HG03457 (cell line): ENCODE results near the gene EPB42.
"Not testable (repeated sequence)": the region's sequence is repeated elsewhere in the genome, so short reads cannot be mapped to it uniquely, and the experiment has no call there.

Experiments used
- ATAC-seq: cut with Tn5 transposase; IDR thresholded peaks from one replicate; pipeline ENCODE4 v1.9.1; 2021; ENCODE audit warnings: moderate number of reproducible peaks; ENCODE audit not compliant: unreplicated experiment

EPB42 gene

DNA sequence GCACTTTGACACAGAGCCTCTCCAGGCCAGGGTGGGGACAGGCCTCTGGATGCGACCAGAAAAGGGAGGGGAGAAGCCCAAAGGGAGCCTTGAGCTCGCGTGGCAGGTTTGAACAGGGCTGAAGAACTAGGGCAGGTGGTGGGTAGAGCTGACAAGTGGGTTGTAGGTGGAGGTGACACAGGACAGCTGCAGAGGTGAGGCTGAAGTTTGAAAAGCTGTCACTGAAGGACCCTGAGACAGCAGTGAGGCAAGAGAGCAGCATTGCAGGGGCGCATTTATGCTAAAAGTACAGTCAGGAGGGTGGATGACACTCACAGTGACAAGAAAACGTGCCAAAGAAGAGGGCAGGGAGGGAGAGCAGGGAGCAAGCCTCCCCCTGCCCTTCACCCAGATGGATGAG lies 21.8 kb upstream of the EPB42 start:
- no peak for ATAC-seq

DNA sequence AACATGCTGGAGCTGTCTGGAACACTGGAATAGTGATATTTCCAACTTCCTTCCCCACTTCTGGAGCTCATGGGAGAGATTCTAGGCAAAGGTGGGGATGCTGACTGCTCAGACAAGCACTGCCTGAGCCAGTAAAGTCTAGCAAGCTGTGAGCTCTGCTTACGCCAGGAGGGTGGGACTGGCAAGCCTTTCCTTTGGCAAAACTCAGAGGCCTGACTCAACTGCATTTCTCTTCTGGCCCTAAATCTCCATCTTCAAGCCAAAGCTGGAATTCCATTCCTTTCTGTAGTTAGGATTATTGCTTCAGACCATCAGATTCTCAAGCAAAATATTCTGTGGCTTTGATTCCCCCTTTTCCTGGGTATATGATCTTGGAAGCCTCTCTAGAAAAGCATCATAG lies 20.3 kb upstream of the EPB42 start:
- ATAC-seq = no peak

DNA sequence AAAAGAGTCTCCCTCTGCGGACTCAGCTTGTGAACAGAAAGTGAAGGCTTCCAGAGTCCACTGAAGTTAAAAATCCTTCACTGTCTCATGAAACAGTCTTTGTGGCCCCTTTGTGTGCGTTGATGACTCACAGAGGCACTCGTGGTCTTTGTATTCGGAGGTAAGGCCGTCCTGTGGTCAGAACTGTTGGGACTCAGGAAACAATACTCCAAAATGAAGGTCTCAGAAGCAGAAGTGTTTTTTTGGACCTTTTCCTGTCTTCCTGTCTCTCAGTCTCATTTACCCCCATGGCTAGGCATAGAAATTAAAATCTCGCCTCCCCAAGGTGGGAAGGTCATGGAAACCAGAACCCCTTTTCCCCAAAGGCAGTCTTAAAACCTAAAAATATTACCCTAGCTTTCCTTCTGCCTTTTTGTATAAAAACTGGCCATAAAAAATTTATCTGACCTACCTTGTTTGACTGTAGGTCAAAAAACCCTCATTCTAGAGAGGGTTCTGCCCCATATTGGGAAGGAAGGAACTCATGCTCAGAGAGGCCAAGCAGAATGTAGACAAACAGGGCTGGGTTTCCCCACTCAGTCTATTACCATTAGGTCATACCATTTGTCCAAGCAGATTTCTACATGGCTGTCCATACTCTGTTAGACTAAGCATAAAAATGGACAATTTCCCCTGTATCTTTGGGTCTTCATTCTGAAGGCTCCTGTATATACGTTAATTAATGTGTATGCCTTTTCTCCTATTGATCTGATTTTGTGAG lies 19.1 kb upstream of the EPB42 start:
- ATAC-seq = no peak

DNA sequence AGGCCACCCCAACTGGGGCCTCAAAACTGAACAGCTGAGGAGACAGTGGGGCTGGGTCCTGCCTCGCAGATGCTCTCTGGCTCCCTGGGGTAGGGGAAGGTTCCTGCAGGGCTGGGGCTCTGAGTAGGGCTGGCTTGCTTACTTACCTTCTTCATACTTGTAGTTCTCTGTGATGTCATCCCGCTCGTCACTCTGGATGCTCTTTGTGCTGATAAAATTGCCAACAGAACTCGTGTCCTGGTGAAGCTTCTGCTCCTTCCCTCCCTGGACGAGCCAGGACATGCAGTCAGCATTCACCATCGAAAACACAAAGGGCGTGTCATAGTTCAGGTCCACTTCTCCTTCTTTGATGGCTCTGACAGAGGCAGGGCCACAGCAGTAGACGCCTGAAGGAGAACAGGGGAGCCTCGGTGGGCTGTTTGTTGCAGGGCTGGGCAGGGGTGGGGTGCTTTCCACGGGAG lies 17.9 kb upstream of the EPB42 start:
- ATAC-seq = no peak

DNA sequence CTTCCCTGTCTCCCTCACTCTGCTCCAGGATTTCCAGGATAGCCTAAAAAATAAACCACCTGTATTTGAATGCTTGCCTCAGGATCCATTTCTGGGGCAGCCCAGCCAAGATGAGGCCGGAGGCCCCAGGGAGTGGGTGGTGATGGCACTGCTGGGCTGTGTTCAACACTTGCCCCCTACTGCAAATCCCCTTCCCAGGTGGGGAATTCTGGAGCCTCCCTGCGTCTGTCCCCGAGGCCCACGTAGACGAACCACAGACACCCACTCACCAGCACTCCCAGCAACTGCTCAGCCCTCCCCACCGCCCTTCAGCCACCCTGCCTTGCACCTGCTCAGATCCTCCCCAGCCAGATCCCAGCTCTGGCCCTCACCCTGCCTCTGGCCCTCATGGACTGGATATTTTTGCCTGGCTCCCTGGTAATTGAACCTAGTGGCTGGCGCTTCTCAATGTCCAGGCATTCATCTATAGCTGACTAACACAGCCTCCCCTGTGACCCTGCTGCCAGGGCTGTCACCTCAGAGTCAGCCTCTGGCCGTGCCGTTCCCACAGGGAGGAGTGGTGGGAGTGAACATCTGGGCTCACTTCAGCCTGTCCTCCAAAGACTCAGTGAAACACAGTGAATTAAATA lies 17.1 kb upstream of the EPB42 start:
- ATAC-seq = no peak

DNA sequence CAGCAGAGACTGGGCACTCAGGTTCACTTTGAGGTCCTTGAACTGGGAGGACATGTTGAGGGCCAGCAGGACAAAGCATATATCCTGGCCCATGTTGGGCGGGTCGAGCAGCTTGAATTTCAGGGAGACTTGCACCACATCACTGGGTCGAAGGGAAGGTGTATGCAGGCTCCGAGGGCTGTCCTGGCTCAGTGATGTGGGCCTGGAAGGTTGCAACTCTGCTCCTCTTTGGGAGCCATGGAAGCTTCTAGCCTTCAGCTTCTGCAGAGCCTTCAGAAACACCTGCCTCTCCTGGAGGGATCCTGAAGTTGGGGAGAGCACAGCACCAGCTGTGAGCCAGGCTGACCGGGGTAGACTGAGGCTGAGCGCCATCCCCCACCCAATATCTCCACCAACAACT lies 14.7 kb upstream of the EPB42 start:
- no peak for ATAC-seq

DNA sequence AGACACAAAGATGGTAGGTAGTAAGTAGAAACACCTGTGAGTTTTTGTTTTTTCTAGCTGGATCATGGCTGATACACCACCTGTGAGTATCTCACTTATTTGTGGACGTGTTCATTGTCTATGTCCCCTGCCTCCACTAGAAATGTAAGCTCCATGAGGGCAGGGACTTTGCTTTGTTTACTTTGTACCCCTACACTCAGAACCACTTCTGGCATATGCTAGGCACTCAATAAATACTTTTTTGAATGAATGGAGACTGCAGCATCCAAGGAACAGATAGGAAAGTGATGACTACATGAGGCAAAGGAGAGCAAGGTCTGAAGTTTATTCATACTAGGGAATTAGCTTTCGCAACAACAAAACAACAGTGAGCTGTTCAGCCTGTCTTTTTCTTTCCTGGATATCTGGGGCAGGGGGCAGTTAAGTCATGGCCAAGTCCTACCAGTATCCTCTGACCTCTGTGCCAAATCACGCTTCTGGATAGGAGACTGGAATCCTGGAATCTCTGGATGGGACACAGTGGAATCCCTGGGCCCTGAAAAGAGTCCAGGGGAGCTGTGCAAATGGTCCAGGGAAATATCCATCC lies 11.6 kb upstream of the EPB42 start:
- ATAC-seq = no peak

DNA sequence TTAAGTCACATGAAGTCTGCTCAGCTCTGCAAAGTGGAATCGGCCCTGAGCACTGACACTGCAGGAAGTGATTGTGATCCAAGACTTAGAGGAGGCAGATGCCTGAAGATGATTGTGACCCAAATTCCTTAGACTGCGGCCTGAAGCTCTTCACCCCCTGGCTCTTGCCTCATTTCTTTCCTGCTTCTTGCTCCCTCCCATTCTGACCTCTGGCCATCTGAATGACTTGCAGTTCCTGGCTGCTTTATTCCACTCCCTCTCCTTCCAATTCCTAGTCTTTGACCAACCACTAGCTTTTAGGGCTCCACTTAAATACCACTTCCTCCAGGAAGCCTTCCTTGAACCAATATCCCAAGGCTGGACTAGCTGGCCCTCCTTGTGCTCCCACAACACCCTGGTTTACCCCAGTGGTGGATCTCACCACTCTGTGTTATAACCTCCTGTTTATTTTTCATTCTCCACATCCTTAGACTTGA lies 9.9 kb upstream of the EPB42 start:
- no peak for ATAC-seq

DNA sequence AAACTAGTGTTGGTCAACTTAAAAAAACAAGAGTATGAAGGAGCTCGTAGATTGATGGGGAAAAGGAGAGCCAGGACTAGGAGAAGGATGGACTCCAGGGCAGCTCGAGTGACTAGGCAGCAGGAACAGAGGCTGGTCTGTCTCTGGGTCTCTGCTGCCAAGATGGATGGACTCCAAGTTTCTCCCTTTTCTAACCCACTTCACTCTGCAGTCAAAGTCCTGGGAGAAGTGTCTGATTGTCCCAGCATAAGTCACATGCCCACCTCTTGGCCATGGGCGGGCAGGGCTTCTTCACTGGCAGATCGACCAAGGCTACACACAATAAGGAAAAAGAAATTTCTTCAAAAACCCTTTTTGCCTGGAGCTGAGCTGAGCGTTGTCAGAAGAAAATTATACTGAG lies 9.2 kb upstream of the EPB42 start:
- ATAC-seq = no peak

DNA sequence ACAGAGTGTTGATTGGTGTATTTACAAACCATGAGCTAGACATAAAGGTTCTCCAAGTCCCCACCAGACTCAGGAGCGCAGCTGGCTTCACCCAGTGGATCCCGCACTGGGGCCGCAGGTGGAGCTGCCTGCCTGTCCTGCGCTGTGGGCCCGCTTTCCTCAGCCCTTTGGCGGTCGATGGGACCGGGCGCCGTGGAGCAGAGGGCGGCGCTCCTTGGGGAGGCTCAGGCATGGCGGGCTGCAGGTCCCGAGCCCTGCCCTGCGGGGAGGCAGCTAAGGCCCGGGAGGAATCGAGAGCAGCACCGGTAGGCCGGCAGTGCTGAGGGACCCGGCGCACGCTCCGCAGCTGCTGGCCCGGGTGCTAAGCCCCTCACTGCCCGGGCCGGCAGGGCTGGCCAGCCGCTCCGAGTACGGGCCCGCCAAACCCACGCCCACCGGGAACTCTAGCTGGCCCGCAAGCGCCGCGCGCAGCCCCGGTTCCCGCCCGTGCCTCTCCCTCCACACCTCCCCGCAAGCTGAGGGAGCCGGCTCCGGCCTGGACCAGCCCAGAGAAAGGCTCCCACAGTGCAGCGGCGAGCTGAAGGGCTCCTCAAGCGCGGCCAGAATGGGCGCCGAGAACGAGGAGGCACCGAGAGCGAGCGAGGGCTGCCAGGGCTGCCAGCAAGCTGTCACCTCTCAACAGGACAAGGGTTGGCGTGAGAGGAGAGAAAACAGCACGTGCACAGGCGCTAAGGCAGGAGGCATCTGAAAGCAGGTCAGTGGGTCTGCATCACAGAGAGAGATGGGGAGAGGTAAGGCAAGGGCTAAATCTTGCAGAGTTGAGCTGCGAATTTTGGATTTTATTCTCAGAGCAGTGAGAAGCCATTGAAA lies 5.9 kb upstream of the EPB42 start:
- no peak for ATAC-seq

DNA sequence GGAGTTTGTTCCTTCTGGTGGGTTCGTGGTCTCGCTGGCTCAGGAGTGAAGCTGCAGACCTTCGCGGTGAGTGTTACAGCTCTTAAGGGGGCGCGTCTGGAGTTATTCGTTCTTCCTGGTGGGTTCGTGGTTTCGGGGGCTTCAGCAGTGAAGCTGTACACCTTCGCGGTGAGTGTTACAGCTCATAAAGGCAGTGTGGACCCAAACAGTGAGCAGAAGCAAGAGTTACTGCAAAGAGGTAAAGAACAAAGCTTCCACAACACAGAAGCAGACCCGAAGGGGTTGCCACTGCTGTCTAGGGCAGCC lies 5.1 kb upstream of the EPB42 start:
- ATAC-seq = not testable (repeated sequence)

DNA sequence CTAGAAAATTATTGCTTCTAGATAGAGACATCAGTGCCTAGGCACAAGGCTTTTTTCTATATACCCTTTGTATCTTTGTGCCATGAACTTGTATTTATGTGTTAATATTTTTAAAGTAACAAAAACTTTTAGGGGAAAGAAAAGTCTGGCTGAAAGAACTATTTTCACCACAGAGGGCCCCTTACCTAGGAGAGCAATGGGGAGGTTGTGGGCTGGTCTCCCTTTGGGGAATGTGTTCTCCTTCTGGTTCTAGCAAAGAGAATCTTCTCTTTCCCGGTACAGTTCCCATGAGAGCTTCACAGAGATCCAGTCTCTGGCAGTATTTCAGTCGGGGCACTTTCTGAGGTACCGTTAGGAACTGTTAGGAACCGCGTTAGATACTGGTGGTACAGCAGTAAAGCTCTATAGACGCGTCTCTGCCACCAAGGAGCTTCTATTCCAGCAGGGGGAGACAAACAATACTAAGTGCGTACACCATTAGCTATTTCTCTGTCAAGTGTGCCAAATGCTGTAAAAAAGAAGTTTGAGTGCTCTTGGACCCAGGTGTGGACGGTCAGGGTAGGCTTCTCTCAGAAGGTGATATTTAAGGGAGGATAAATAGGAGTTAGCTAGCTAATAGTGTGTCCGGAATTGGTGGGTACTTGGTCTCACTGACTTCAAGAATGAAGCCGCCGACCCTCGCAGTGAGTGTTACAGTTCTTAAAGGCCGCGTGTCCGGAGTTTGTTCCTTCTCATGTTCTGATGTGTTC lies 4.6 kb upstream of the EPB42 start:
- ATAC-seq = no peak

DNA sequence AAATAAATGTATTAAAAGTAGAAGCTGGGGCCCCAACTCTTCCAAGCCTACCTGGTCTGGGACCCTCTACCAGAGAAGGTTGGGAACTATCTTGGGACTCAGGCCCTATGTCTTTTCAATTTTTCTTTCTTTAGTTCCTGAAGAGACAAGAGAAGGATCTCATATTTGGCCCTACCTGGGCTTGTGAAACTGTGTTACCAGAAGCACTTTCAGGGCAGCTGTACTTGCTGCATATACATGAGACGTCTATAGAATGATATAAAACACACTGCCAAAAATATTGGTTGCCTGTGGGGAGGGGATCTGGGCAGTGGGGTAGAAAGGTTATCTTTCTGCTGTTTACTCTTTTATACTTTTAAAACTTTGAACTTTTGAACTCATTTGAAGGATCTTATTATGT lies 604 bp upstream of the EPB42 start:
- ATAC-seq = no peak

DNA sequence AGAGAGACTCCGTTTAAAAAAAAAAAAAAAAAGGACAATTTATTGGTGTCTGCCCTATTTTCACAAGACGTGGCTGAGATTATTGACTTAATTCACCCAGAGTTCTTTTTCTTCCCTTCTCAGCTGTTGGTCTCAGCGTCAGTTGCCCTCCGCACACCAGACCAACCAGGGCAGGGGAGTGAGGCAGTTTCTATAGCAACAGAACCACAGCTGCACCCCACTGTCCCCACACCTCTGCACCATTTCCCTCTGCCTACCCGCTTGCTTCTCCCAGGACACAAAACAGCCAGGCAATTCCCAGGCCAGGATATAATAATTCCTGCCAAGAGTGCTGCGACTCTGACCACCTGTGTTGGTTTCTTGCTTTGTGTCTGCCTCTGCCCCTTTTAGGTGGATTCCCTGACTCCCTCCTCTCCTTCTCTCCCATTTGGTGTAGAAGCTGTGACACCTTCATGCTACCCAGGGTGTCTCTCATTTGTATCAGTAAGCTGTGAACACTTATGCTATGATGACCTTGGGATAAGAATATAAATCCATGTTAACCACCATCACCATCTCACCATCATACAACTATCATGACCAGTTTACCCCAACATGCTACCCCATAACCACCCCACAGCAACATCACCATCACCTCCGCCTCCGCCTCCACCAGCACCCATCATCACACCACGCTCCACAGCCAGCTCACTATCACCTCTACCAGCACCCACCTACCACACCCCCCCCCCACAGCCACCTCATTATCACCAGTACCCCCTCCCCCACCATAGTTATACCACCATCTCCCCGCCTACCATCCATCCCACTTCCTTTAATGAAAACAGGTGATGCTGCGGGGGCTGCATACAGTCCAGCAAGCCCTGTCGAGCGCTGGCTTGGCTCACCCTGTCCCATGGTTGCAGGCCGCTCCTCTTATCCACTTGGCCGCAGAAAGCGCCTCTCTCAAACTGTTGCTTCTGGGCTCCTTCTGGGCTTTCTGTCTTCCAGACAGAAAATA lies 589 bp downstream of the EPB42 start:
- no peak for ATAC-seq

DNA sequence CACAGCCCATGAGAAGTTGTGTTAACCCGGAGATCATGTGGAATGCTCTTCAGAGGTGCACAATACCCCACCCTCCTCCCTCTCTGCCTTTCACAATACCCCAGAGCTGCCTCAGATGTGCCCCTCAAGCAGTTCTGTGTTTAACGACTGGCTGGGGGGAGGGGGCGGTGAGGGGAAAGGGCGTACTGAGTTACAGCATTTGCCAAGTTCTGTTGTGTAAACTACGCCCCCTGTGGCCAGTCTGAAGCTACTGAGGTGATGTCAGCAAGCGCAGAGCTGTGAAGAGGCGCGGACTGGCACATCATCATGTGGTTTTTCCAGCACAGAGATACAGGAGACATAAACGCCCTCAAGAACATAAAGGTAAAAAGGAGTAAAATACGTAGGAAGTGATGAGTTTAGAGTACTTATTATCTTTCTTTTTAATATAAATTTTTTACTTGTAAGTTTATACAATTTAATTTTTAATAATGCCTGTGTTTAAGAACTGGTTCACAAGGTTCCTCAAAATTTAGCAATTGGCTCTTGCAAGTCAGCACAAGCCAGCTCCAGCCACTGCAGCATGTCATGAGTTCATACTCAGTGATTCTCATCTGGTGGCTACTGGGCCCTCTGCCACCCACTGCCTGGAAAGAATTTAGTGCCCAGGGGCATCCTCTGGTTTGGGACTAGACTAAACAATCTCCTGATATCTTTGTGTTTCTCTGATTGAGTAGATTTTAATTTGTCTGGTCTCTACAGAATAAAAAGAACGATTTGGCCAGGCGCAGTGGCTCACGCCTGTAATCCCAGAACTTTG lies 1.7 kb downstream of the EPB42 start:
- ATAC-seq = no peak

DNA sequence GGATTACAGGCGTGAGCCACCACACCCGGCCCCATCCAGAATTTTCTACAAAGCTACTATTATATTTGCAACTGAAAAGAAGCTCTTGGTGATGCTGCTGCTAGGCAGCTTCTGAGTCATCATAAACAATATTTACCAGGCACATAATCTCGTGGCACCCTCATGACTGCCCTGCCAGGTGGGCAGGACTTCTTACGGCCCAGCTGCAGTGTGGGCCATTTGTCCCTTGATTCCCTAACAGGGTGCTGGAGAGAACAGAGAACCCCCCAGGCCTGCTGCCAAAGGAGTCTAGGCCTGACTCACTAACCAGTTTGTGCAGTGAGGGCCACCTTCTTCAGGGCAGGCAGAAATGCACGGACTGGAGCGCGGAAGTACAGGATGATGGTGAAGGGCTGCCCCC lies 4.9 kb downstream of the EPB42 start:
- no peak for ATAC-seq

DNA sequence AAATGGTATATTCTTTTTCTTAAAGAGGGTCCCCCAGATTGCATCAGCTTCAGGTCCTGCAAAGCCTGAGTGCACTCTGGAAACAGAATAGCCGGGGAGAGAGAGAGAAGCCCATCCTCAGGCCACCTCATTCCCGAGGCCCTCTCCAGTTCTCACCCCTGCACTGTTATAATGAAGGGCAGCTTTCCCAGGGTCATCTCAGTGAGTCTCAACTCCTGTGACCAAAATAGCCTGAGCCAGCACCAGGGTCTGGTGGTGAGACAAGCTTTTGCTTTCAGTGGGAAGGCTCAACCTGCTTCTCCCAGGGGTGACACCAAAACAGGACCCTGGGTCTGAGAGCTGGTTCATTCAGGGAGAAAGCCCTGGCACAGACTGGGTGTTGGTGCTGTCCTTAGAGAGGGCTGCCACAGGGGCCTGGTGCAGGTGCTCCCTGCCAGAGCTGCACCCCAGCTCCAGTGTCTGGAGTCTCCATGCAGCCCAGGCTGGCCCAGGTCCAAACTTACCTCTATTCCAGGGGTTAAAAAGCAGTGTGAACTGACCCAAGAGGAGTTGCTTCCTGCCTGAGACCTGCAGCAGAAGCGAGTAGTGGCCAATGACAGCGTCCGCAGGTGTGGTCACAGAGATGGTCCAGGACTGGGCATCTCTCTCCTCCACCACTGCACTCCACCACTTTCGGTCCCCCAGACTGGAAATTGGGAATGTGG lies 6.1 kb downstream of the EPB42 start:
- no peak for ATAC-seq

DNA sequence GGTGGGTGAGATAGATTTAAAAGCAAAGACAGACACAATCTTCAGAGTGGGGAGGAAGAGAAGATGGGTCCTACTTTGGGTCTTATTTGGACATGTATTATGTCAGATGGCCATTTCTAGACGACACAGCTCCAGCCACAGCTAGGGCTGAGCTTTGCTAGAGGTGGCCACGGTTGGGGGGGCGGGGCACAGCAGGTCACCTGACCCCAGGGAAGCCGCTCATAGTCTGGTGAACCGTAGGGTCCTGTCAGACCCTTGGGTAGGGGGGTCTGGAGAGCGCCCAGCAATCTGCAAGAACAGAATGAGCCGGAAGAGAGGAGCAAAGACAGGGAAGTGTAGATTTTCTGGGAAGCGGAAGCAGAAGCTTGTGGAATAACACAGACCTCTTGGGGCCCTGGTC lies 6.6 kb downstream of the EPB42 start:
- no peak for ATAC-seq
